IMR-90 (cell line): ENCODE data around the gene ITGB2. TPM values are rescaled to one million over a fixed set of nuclear protein-coding genes. Genes with fewer than 3 reads are reported as not detected.

Source experiments
- ATAC-seq: fragments of 200-7000 bp; cut with Tn5 transposase; 2 replicates; pipeline ENCODE4 v1.9.1; 2020; ENCODE audit warnings: low read depth, mild to moderate bottlenecking, moderate library complexity
- BruUV-seq: library from RNA; stranded (reverse); fragments of 400-500 nt; replicated peaks from 2 replicates; lab custom pipeline; 2021; lab: Mats Ljungman, UMichigan
- CTCF ChIA-PET: fragments of 300-600 bp; formaldehyde crosslinking; extraction: SDS; loops from one replicate; lab custom pipeline; 2021; ENCODE audit warnings: antibody characterized with exemption; lab: Yijun Ruan, JAX
- POLR2A ChIA-PET: fragments of 300-600 bp; sonication (Branson Sonifier 250); formaldehyde crosslinking; loops from one replicate; lab custom pipeline; 2022; ENCODE audit warnings: antibody characterized with exemption; ENCODE audit not compliant: unreplicated experiment; lab: Charles Lee
- DNase-seq: peaks from one replicate; pipeline ENCODE4 v3.0.0; 2013
- H2AFZ ChIP-seq: replicated peaks from 2 replicates; pipeline ENCODE3; 2013; ENCODE audit warnings: low read length, mild to moderate bottlenecking; ENCODE audit not compliant: poor library complexity
- H2AK5ac ChIP-seq: 2 replicates; pipeline ENCODE4 v1.6.1; 2013; ENCODE audit warnings: low read depth, low read length, inconsistent platforms
- H2AK9ac ChIP-seq: replicated peaks from 2 replicates; pipeline ENCODE3; 2013; ENCODE audit warnings: mild to moderate bottlenecking, low read depth, low read length, moderate library complexity; ENCODE audit not compliant: poor library complexity
- H2BK120ac ChIP-seq: 2 replicates; pipeline ENCODE4 v1.6.1; 2013; ENCODE audit warnings: low read depth, low read length, inconsistent platforms
- H2BK15ac ChIP-seq: 3 replicates; pipeline ENCODE4 v1.6.1; 2013; ENCODE audit warnings: low read depth, low read length, inconsistent platforms
- H2BK20ac ChIP-seq: 2 replicates; pipeline ENCODE4 v1.6.1; 2013; ENCODE audit warnings: low read depth, mild to moderate bottlenecking, inconsistent platforms, low read length, moderate library complexity
- H2BK5ac ChIP-seq: 2 replicates; pipeline ENCODE4 v1.6.1; 2013; ENCODE audit warnings: mild to moderate bottlenecking, low read depth, low read length, inconsistent platforms; ENCODE audit not compliant: poor library complexity, severe bottlenecking
- H3K14ac ChIP-seq: replicated peaks from 2 replicates; pipeline ENCODE4 v1.6.1; 2013; ENCODE audit warnings: low read depth, low read length, inconsistent platforms
- H3K18ac ChIP-seq: 2 replicates; pipeline ENCODE4 v1.6.1; 2013; ENCODE audit warnings: low read depth, low read length, control low read depth
- H3K23ac ChIP-seq: 2 replicates; pipeline ENCODE4 v1.6.1; 2013; ENCODE audit warnings: low read depth, low read length, inconsistent platforms
- H3K27ac ChIP-seq: 2 replicates; pipeline ENCODE4 v1.5.1; 2013; ENCODE audit warnings: mild to moderate bottlenecking, control low read depth, low read length; ENCODE audit not compliant: insufficient read depth
- H3K27me3 ChIP-seq: 2 replicates; pipeline ENCODE4 v1.6.1; 2013; ENCODE audit warnings: low read length; ENCODE audit not compliant: control insufficient read depth, insufficient read depth
- H3K36me3 ChIP-seq: 2 replicates; pipeline ENCODE4 v1.6.1; 2013; ENCODE audit warnings: low read length, mixed read lengths; ENCODE audit not compliant: control insufficient read depth, insufficient read depth
- H3K4ac ChIP-seq: 2 replicates; pipeline ENCODE4 v1.6.1; 2013; ENCODE audit warnings: low read depth, low read length, inconsistent platforms
- H3K4me1 ChIP-seq: 2 replicates; pipeline ENCODE4 v1.6.1; 2013; ENCODE audit warnings: low read length, mixed read lengths; ENCODE audit not compliant: control insufficient read depth, insufficient read depth
- H3K4me2 ChIP-seq: 2 replicates; pipeline ENCODE4 v1.6.1; 2013; ENCODE audit warnings: low read depth, mild to moderate bottlenecking, control low read depth, low read length, moderate library complexity
- H3K4me3 ChIP-seq: 2 replicates; pipeline ENCODE4 v1.5.1; 2013; ENCODE audit warnings: low read depth, mild to moderate bottlenecking, control low read depth, low read length, moderate library complexity; ENCODE audit not compliant: insufficient read depth
- H3K56ac ChIP-seq: 2 replicates; pipeline ENCODE4 v1.6.1; 2013; ENCODE audit warnings: low read length, inconsistent platforms; ENCODE audit not compliant: insufficient read depth; ENCODE audit errors: extremely low read depth
- H3K79me1 ChIP-seq, 2 experiments: 2 replicates each; pipeline ENCODE4 v1.6.1; 2013; ENCODE audit warnings: low read length in 2 of 2, inconsistent platforms in 1 of 2, low read depth in 1 of 2
- H3K9ac ChIP-seq: 2 replicates; pipeline ENCODE4 v1.6.1; 2013; ENCODE audit warnings: low read depth, low read length, control low read depth
- H3K9me1 ChIP-seq: 2 replicates; pipeline ENCODE4 v1.6.1; 2013; ENCODE audit warnings: low read length, inconsistent platforms; ENCODE audit not compliant: insufficient read depth
- H3K9me3 ChIP-seq: 2 replicates; pipeline ENCODE4 v1.6.1; 2013; ENCODE audit warnings: low read length; ENCODE audit not compliant: control insufficient read depth, insufficient read depth
- H4K20me1 ChIP-seq: 2 replicates; pipeline ENCODE4 v1.6.1; 2013; ENCODE audit warnings: low read length, inconsistent platforms; ENCODE audit not compliant: insufficient read depth
- H4K5ac ChIP-seq: 2 replicates; pipeline ENCODE4 v1.6.1; 2013; ENCODE audit warnings: mild to moderate bottlenecking, low read depth, low read length, control low read depth
- H4K8ac ChIP-seq, 2 experiments: 2 replicates each; pipeline ENCODE4 v1.6.1; 2013; ENCODE audit warnings: low read depth in 2 of 2, low read length in 2 of 2, control low read depth in 1 of 2, inconsistent platforms in 1 of 2
- H4K91ac ChIP-seq: 2 replicates; pipeline ENCODE4 v1.6.1; 2013; ENCODE audit warnings: low read depth, low read length, inconsistent platforms; ENCODE audit not compliant: insufficient read depth
- CEBPB ChIP-seq: IDR thresholded peaks from 2 replicates; pipeline ENCODE4 v1.6.1; 2012; ENCODE audit warnings: low read depth, low read length, improper control_type of control experiment
- CHD1 ChIP-seq: IDR thresholded peaks from 2 replicates; pipeline ENCODE4 v1.6.1; 2012; ENCODE audit warnings: low read depth, low read length, improper control_type of control experiment
- ELK1 ChIP-seq: fragments of 150-350 bp; IDR thresholded peaks from 2 replicates; pipeline ENCODE4 v1.6.1; 2016; ENCODE audit warnings: low read depth, mild to moderate bottlenecking, low read length, moderate library complexity, borderline replicate concordance
- FOS ChIP-seq: fragments of 150-350 bp; IDR thresholded peaks from 2 replicates; pipeline ENCODE4 v1.6.1; 2016; ENCODE audit warnings: low read depth, low read length
- MAFK ChIP-seq: IDR thresholded peaks from 2 replicates; pipeline ENCODE4 v1.6.1; 2012; ENCODE audit warnings: low read depth, low read length, improper control_type of control experiment
- MXI1 ChIP-seq: IDR thresholded peaks from 2 replicates; pipeline ENCODE4 v1.6.1; 2012; ENCODE audit warnings: low read depth, mild to moderate bottlenecking, low read length, moderate library complexity, borderline replicate concordance
- POLR2A ChIP-seq: IDR thresholded peaks from 2 replicates; pipeline ENCODE4 v1.6.1; 2012; ENCODE audit warnings: mild to moderate bottlenecking, low read depth, low read length
- RAD21 ChIP-seq: IDR thresholded peaks from 2 replicates; pipeline ENCODE4 v1.6.1; 2012; ENCODE audit warnings: low read length, improper control_type of control experiment
- RCOR1 ChIP-seq: IDR thresholded peaks from 2 replicates; pipeline ENCODE4 v1.6.1; 2012; ENCODE audit warnings: mild to moderate bottlenecking, low read length, improper control_type of control experiment; ENCODE audit not compliant: insufficient replicate concordance
- WGBS, 2 experiments: methylation state at CpG; one replicate each; pipeline versions ENCODE4 v1.1.5 to v1.1.7; 2013; ENCODE audit warnings: missing lambda C conversion rate in 2 of 2; ENCODE audit not compliant: insufficient read length in 1 of 2; ENCODE audit errors: extremely low coverage in 2 of 2; 5-methylcytosine and 5-hydroxymethylcytosine counted together
- dilution Hi-C: fragments of 300-500 bp; cut with HindIII; formaldehyde crosslinking; loops from one replicate; pipeline ENCODE4 v1.14.3; 2018; ENCODE audit warnings: low sequenced_read_pairs; ENCODE audit not compliant: unreplicated experiment
- in situ Hi-C: fragments of 300-500 bp; cut with MboI; formaldehyde crosslinking; loops from 3 replicates; pipeline ENCODE4 v1.14.3; 2019; ENCODE audit warnings: low sequenced_read_pairs, inconsistent platforms, mixed read lengths
- intact Hi-C: fragments of 100-400 bp; cut with micrococcal nuclease; formaldehyde crosslinking; loops from 2 replicates; pipeline ENCODE4 v1.10.0; 2022
- polyA plus RNA-seq, 3 experiments: library from polyadenylated mRNA; depleted of rRNA; stranded (reverse); fragments of >200 nt; gene quantifications; 2 replicates each; pipeline ENCODE4 v1.2.3, GENCODE V29; 2012; ENCODE audit warnings: low replicate concordance in 1 of 3
- total RNA-seq: library from RNA; depleted of rRNA; stranded (reverse); fragments of >200 nt; gene quantifications from 2 replicates; pipeline ENCODE4 v1.2.3, GENCODE V29; 2012

Gene ITGB2
- total and polyA plus RNA-seq, 2 of the 4 experiments (the other 2 are of a cell fraction): 0.14 TPM; not detected in 1

GRCh38 chr21:44838951-44839350 lies 81.7 kb downstream of the ITGB2 start:
- no peak for TF ChIP-seq RCOR1
- no peak for TF ChIP-seq RAD21
- TF ChIP-seq ELK1: no peak
- TF ChIP-seq CEBPB: no peak
- no peak for TF ChIP-seq MXI1
- TF ChIP-seq CHD1: no peak
- no peak for TF ChIP-seq MAFK
- no peak for TF ChIP-seq FOS
- no peak for TF ChIP-seq POLR2A
- ChIA-PET POLR2A (no interaction called here), CTCF (no interaction called here)
- Histone ChIP-seq H3K14ac (no peak overlapping the region), H4K5ac (no peak overlapping the region), H2AK9ac (no peak overlapping the region), H3K27me3 (peaks cover 30% of the 10 kb centered on the region), H3K4me3 (no peak overlapping the region), H2BK120ac (no peak overlapping the region), H3K36me3 (no peaks in the 10 kb centered on the region), H3K27ac (no peak overlapping the region), H4K8ac (no peak overlapping the region), H2BK15ac (no peak overlapping the region), H2BK5ac (no peak overlapping the region), H3K4me1 (peaks cover 5% of the 10 kb centered on the region; the same call in 1 of the 2 replicates), H4K20me1 (no peaks in the 10 kb centered on the region), H3K9ac (no peak overlapping the region), H3K9me1 (no peaks in the 10 kb centered on the region), H2AK5ac (no peak overlapping the region), H4K91ac (no peak overlapping the region), H2BK20ac (no peak overlapping the region), H3K4ac (no peak overlapping the region), H3K9me3 (no peaks in the 10 kb centered on the region), H3K4me2 (no peak overlapping the region), H3K23ac (no peak overlapping the region), H3K79me1 (no peaks in the 10 kb centered on the region), H2AFZ (no peak overlapping the region), H3K56ac (no peak overlapping the region), H3K18ac (no peak overlapping the region)
- ATAC-seq (no peak), DNase-seq (no peak)
- no TSS peak for BruUV-seq
- dilution Hi-C loops: no loop called here
- in situ Hi-C loops: no loop called here
- 80% methylated on average over 8 of the region's 9 CpGs; no CpG with 5 or more reads in 1 of the 2 experiments for WGBS, 2 experiments
- intact Hi-C loops: no loop called here
